B cell (primary cell): ENCODE results near the gene TSPAN5.

Experiments used
- CTCF ChIP-seq: fragments of 200-600 bp; IDR thresholded peaks from one replicate; pipeline ENCODE4 v1.8.0; 2022; ENCODE audit warnings: antibody characterized with exemption, mild to moderate bottlenecking
- EZH2 ChIP-seq: IDR thresholded peaks from 2 replicates; pipeline ENCODE4 v1.6.1; 2012; ENCODE audit warnings: borderline replicate concordance, low read depth, mild to moderate bottlenecking, moderate library complexity, low read length; ENCODE audit not compliant: insufficient read depth, poor library complexity, severe bottlenecking

- no peak for TF ChIP-seq CTCF
- TF ChIP-seq EZH2: no peak
These were observed 147.5 kb downstream of the TSPAN5 start for GRCh38 chr4:98510757-98511517.
